OCI-LY7 (cell line): ENCODE results near the gene B3GAT3. TPM values are rescaled to one million over a fixed set of nuclear protein-coding genes. Genes with fewer than 3 reads are reported as not detected.
A peak's percentile ranks its signal among the peaks of the same experiment; 100 is the strongest.

Experiments
- BruUV-seq: library from RNA; stranded (reverse); fragments of 400-500 nt; replicated peaks from 2 replicates; lab custom pipeline; 2021; lab: Mats Ljungman, UMichigan
- CTCF ChIA-PET: fragments of 300-600 bp; sonication (Branson Sonifier 250); formaldehyde crosslinking; loops from one replicate; lab custom pipeline; 2022; ENCODE audit warnings: antibody characterized with exemption; ENCODE audit not compliant: unreplicated experiment; lab: Charles Lee
- POLR2A ChIA-PET: fragments of 300-600 bp; sonication (Branson Sonifier 250); formaldehyde crosslinking; loops from one replicate; lab custom pipeline; 2022; ENCODE audit warnings: antibody characterized with exemption; lab: Charles Lee
- DNase-seq: peaks from one replicate; pipeline ENCODE4 v3.0.0-alpha.2; 2015; ENCODE audit warnings: low spot score
- H2AFZ ChIP-seq: fragments of 200-600 bp; sonication (generic), shearing (Covaris generic); 2 replicates; pipeline ENCODE4 v1.6.1; 2014; ENCODE audit warnings: mild to moderate bottlenecking, antibody characterized with exemption, low read length, moderate library complexity
- H3K27ac ChIP-seq: fragments of 200-600 bp; sonication (generic); 2 replicates; pipeline ENCODE4 v1.5.1; 2014; ENCODE audit warnings: mixed run types, low read depth, mild to moderate bottlenecking, moderate library complexity, low read length, inconsistent platforms; ENCODE audit not compliant: poor library complexity, severe bottlenecking
- H3K36me3 ChIP-seq: fragments of 200-600 bp; sonication (generic); 2 replicates; pipeline ENCODE4 v1.6.1; 2014; ENCODE audit warnings: mild to moderate bottlenecking, antibody characterized with exemption, low read length, moderate library complexity, mixed read lengths; ENCODE audit not compliant: insufficient read depth
- H3K4me1 ChIP-seq: fragments of 200-600 bp; sonication (generic); 2 replicates; pipeline ENCODE4 v1.5.1; 2014; ENCODE audit warnings: mild to moderate bottlenecking, low read length; ENCODE audit not compliant: insufficient read depth, poor library complexity, severe bottlenecking
- H3K4me2 ChIP-seq: fragments of 200-600 bp; sonication (generic); 2 replicates; pipeline ENCODE4 v1.6.1; 2014; ENCODE audit warnings: mild to moderate bottlenecking, low read length
- H3K4me3 ChIP-seq: fragments of 200-600 bp; sonication (generic); 2 replicates; pipeline ENCODE4 v1.5.1; 2014; ENCODE audit warnings: mild to moderate bottlenecking, low read depth, low read length; ENCODE audit not compliant: poor library complexity, severe bottlenecking
- H3K79me2 ChIP-seq: fragments of 200-600 bp; sonication (generic); 2 replicates; pipeline ENCODE4 v1.6.1; 2016; ENCODE audit warnings: low read depth, mild to moderate bottlenecking, low read length, moderate library complexity, mixed read lengths; ENCODE audit not compliant: insufficient read depth
- H3K9me2 ChIP-seq: fragments of 200-600 bp; sonication (generic); 2 replicates; pipeline ENCODE4 v1.6.1; 2016; ENCODE audit warnings: mild to moderate bottlenecking, low read length, mixed read lengths; ENCODE audit not compliant: insufficient read depth
- H3K9me3 ChIP-seq: fragments of 200-600 bp; sonication (generic); 2 replicates; pipeline ENCODE4 v1.6.1; 2014; ENCODE audit warnings: mild to moderate bottlenecking, mixed run types, low read length, mixed read lengths
- H4K20me1 ChIP-seq: fragments of 200-600 bp; sonication (generic); 2 replicates; pipeline ENCODE4 v1.6.1; 2014; ENCODE audit warnings: mild to moderate bottlenecking, antibody characterized with exemption, low read length, moderate library complexity, mixed read lengths; ENCODE audit not compliant: insufficient read depth
- EZH2phosphoT487 ChIP-seq: fragments of 200-600 bp; sonication (generic); IDR thresholded peaks from 2 replicates; pipeline ENCODE4 v1.6.1; 2018; ENCODE audit warnings: low read depth, borderline replicate concordance, mild to moderate bottlenecking, mixed run types, antibody characterized with exemption, low read length, moderate library complexity, mixed read lengths
- intact Hi-C: fragments of 100-400 bp; cut with micrococcal nuclease; formaldehyde crosslinking; loops from one replicate; pipeline ENCODE4 v1.10.0; 2022; ENCODE audit not compliant: unreplicated experiment
- total RNA-seq, 2 experiments: library from RNA; depleted of rRNA in 1 of 2; stranded (reverse); fragments of >200 nt in 1 of 2; shearing (Covaris generic) in 1 of 2; gene quantifications; 2 replicates each; pipeline ENCODE4 v1.2.3, GENCODE V29; 2014 to 2022
- TF ChIP-seq, protein P1 (sequence below): fragments of 200-600 bp; sonication (generic); conservative IDR thresholded peaks from 2 replicates; pipeline ENCODE4 v1.5.1; 2014; ENCODE audit warnings: mild to moderate bottlenecking, antibody characterized with exemption, low read length, moderate library complexity, mixed read lengths

Gene B3GAT3
- total RNA-seq, 2 experiments from 2014 or later: 71.3 to 74.3 TPM

DNA sequence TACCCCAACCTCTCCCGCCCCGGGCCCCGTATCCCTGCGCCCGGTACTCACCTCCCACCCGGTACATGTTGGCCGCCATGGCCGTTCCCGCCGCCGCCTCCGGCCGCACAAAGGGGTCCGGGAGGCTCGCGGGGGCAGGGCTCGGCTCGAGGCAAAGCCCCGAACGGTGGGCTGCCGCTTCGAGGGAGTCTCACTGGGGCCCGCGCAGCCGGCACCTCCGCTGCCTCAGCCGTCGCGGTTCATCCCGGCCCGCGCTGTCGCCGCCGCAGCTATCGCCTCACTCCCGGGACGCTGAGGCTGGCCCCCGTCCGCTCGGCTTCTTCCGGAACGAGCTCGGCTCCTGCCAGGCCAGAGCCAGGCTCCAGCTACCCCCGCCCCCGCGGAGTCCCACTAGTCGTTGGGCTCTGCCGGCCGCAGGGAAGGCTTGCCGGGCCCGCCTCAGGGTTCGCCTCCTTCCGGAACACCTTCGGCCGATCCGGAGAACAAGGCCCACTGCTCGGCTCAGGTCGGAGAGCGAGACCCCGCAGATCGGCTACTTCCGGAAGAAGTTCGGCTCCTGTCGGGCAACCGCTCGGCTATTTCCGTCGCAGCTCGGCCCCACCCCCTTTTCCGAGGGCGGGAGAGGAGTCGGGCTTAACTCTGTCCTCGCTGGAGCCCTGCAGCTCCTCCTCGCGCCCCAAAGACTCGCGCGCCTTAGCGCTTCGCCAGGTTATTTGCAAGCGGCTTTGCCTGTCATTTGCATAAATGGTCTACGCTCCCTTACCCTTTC, 20.2 kb downstream of the B3GAT3 start, which contains the start of gene MTA2:
TSS of gene MTA2 (minus strand) at position 494 of the 769 bp plus-strand sequence. CDS start at position 79, 415 bp downstream.
- no TSS peak for BruUV-seq
- peaks cover 24% of the 10 kb centered on the region for H3K4me1 ChIP-seq
- CTCF ChIA-PET: interaction anchor here (0.7 to 1.0 kb wide), 3 partner anchors 10 to 46 kb away, joined by 3 to 4 read pairs (median 3); partner anchors contain the start of gene TUT1
- no peaks in the 10 kb centered on the region for H3K9me3 ChIP-seq
- H3K79me2 ChIP-seq: peaks cover 37% of the 10 kb centered on the region
- DNase-seq: peak; percentile 99
- TF ChIP-seq, protein P1, sequence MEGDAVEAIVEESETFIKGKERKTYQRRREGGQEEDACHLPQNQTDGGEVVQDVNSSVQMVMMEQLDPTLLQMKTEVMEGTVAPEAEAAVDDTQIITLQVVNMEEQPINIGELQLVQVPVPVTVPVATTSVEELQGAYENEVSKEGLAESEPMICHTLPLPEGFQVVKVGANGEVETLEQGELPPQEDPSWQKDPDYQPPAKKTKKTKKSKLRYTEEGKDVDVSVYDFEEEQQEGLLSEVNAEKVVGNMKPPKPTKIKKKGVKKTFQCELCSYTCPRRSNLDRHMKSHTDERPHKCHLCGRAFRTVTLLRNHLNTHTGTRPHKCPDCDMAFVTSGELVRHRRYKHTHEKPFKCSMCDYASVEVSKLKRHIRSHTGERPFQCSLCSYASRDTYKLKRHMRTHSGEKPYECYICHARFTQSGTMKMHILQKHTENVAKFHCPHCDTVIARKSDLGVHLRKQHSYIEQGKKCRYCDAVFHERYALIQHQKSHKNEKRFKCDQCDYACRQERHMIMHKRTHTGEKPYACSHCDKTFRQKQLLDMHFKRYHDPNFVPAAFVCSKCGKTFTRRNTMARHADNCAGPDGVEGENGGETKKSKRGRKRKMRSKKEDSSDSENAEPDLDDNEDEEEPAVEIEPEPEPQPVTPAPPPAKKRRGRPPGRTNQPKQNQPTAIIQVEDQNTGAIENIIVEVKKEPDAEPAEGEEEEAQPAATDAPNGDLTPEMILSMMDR: no peak
- TF ChIP-seq EZH2phosphoT487: no peak
- H3K4me3 ChIP-seq: peak within 1 kb of the TSS; percentile 98
- H3K36me3 ChIP-seq: peaks cover 82% of the 10 kb centered on the region
- H3K4me2 ChIP-seq: peak within 1 kb of the TSS; percentile 98
- POLR2A ChIA-PET: interaction anchor here (0.6 to 2.5 kb wide), 9 partner anchors 10 to 230 kb away, joined by 3 to 37 read pairs (median 3); partner anchors contain the start of genes B3GAT3, STX5, TUT1 and UQCC3
- peak within 1 kb of the TSS; percentile 87 for H3K27ac ChIP-seq
- H3K9me2 ChIP-seq: no peaks in the 10 kb centered on the region
- intact Hi-C loops: loop anchor here (2.0 kb wide), 1 partner anchor 63 kb away; the partner anchor contains the start of genes C11orf98 and CSKMT
- peak within 1 kb of the TSS; percentile 34; the same call in 1 of the 2 replicates for H2AFZ ChIP-seq
- peaks cover 9% of the 10 kb centered on the region; the same call in 1 of the 2 replicates for H4K20me1 ChIP-seq

DNA sequence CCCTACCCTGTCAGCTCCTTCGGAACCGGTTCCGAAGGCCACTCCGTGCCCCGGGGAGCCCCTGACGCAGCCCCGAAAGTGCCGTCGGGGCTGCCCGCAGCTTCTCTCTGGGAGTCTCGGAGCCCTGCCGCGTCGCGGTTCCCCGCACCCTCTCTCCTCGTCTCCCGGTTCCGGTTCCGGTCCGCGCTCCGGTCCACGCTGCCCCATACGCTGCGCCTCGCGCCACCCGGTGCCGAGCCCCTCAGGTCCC, 20.7 kb downstream of the B3GAT3 start:
- ChIA-PET CTCF (interaction anchor here (0.6 to 1.0 kb wide), 3 partner anchors 10 to 216 kb away, joined by 4 to 8 read pairs (median 6); partner anchors contain the start of gene TUT1), POLR2A (interaction anchor here (0.6 to 2.5 kb wide), 9 partner anchors 9 to 972 kb away, joined by 3 to 37 read pairs (median 6); partner anchors contain the start of genes B3GAT3, C11orf98, CSKMT and EEF1G)
- peaks cover 24% of the 10 kb centered on the region for H3K4me1 ChIP-seq
- no peaks in the 10 kb centered on the region for H3K9me3 ChIP-seq
- peak overlapping the region; percentile 98 for H3K4me3 ChIP-seq
- peaks cover 9% of the 10 kb centered on the region; the same call in 1 of the 2 replicates for H4K20me1 ChIP-seq
- H3K79me2 ChIP-seq: peaks cover 37% of the 10 kb centered on the region
- H2AFZ ChIP-seq: peak overlapping the region; percentile 34; the same call in 1 of the 2 replicates
- no TSS peak for BruUV-seq
- H3K4me2 ChIP-seq: peak overlapping the region; percentile 98
- H3K36me3 ChIP-seq: peaks cover 84% of the 10 kb centered on the region
- peak; percentile 43 for DNase-seq
- H3K9me2 ChIP-seq: no peaks in the 10 kb centered on the region
- H3K27ac ChIP-seq: peak overlapping the region; percentile 87
- TF ChIP-seq, protein P1: no peak
- TF ChIP-seq EZH2phosphoT487: no peak
- intact Hi-C loops: loop anchor here (2.0 kb wide), 1 partner anchor 64 kb away; the partner anchor contains the start of genes C11orf98 and CSKMT
